H1 (cell line): Measurements from ENCODE around the gene OGT. TPM values are rescaled to one million over a fixed set of nuclear protein-coding genes. Genes with fewer than 3 reads are reported as not detected.

Source experiments
- CTCF ChIA-PET: fragments of 300-600 bp; sonication (Branson Sonifier 250); formaldehyde crosslinking; loops from one replicate; lab custom pipeline; 2021; ENCODE audit not compliant: partially characterized antibody; lab: Charles Lee
- POLR2A ChIA-PET: fragments of 300-600 bp; sonication (Branson Sonifier 250); formaldehyde crosslinking; loops from one replicate; lab custom pipeline; 2021; ENCODE audit warnings: inconsistent platforms; ENCODE audit not compliant: partially characterized antibody; lab: Charles Lee
- DNase-seq, 2 experiments: peaks; one replicate each; pipeline versions ENCODE4 v3.0.0 to v3.0.0-alpha.2; 2010 to 2022; ENCODE audit warnings: low spot score in 2 of 2, low read depth in 1 of 2, mixed read lengths in 1 of 2
- FAIRE-seq: peaks from 2 replicates; lab custom pipeline; 2011; peaks lifted over from hg19 to GRCh38; lab: Jason Lieb, UNC
- H2AFZ ChIP-seq: 2 replicates; pipeline ENCODE4 v1.8.1; 2012; ENCODE audit warnings: low read length, inconsistent platforms
- H2AK5ac ChIP-seq: 2 replicates; pipeline ENCODE4 v1.6.1; 2013; ENCODE audit warnings: low read depth, low read length
- H2BK120ac ChIP-seq: replicated peaks from 2 replicates; pipeline ENCODE3; 2013; ENCODE audit warnings: low read depth, low read length, inconsistent platforms
- H2BK12ac ChIP-seq: 2 replicates; pipeline ENCODE4 v1.6.1; 2013; ENCODE audit warnings: low read depth, low read length
- H2BK15ac ChIP-seq: 2 replicates; pipeline ENCODE4 v1.6.1; 2013; ENCODE audit warnings: low read length
- H2BK20ac ChIP-seq: 2 replicates; pipeline ENCODE4 v1.6.1; 2013; ENCODE audit warnings: low read length
- H2BK5ac ChIP-seq: 2 replicates; pipeline ENCODE4 v1.6.1; 2013; ENCODE audit warnings: low read depth, low read length
- H3K14ac ChIP-seq: 2 replicates; pipeline ENCODE4 v1.6.1; 2013; ENCODE audit warnings: inconsistent platforms; ENCODE audit not compliant: insufficient read length
- H3K18ac ChIP-seq: 2 replicates; pipeline ENCODE4 v1.6.1; 2013; ENCODE audit warnings: low read length; ENCODE audit errors: extremely low read depth
- H3K23ac ChIP-seq: 2 replicates; pipeline ENCODE4 v1.6.1; 2013; ENCODE audit warnings: inconsistent platforms; ENCODE audit not compliant: insufficient read length
- H3K23me2 ChIP-seq: 2 replicates; pipeline ENCODE4 v1.6.1; 2013; ENCODE audit warnings: low read depth, low read length
- H3K27ac ChIP-seq: 2 replicates; pipeline ENCODE4 v1.6.1; 2011; ENCODE audit warnings: low read depth, low read length, inconsistent platforms
- H3K27me3 ChIP-seq, 4 experiments: replicated peaks in 1 of 4; 1 replicate in 1 of 4; 2 replicates in 3 of 4; pipeline versions ENCODE4 v1.6.1 to v1.8.1; 2011 to 2013; ENCODE audit warnings: low read length in 3 of 4, mild to moderate bottlenecking in 3 of 4, inconsistent platforms in 2 of 4, mixed read lengths in 2 of 4, moderate library complexity in 1 of 4; ENCODE audit not compliant: control insufficient read depth in 3 of 4, insufficient read depth in 3 of 4; ENCODE audit errors: extremely low read depth in 1 of 4
- H3K36me3 ChIP-seq, 4 experiments: 2 replicates each; pipeline versions ENCODE4 v1.6.1 to v1.8.1; 2011 to 2013; ENCODE audit warnings: mild to moderate bottlenecking in 4 of 4, low read length in 3 of 4, moderate library complexity in 2 of 4, control low read depth in 1 of 4, inconsistent platforms in 1 of 4; ENCODE audit not compliant: insufficient read depth in 4 of 4, control insufficient read depth in 2 of 4
- H3K4ac ChIP-seq: replicated peaks from 2 replicates; pipeline ENCODE3; 2013; ENCODE audit warnings: low read length, low read depth, mixed read lengths, inconsistent platforms; ENCODE audit not compliant: insufficient read length
- H3K4me1 ChIP-seq, 4 experiments: replicated peaks in 1 of 4; 1 replicate in 1 of 4; 2 replicates in 3 of 4; pipeline versions ENCODE4 v1.6.1 to v1.8.1; 2011 to 2013; ENCODE audit warnings: low read length in 3 of 4, inconsistent platforms in 2 of 4, mixed read lengths in 1 of 4; ENCODE audit not compliant: insufficient read depth in 4 of 4, control insufficient read depth in 3 of 4
- H3K4me2 ChIP-seq, 2 experiments: 2 replicates each; pipeline versions ENCODE4 v1.6.1 to v1.8.1; 2011 to 2013; ENCODE audit warnings: low read depth in 2 of 2, low read length in 2 of 2, control low read depth in 1 of 2, inconsistent platforms in 1 of 2, mild to moderate bottlenecking in 1 of 2; ENCODE audit not compliant: insufficient read depth in 1 of 2
- H3K4me3 ChIP-seq, 4 experiments: fragments of 200-600, 300-600 bp in 1 of 4; sonication (generic), shearing (Covaris generic), sonication (Bioruptor Twin) in 1 of 4; 2 replicates each; pipeline versions ENCODE4 v1.5.1 to v1.8.1; 2011 to 2016; ENCODE audit warnings: low read length in 4 of 4, low read depth in 3 of 4, control low read depth in 2 of 4, inconsistent platforms in 2 of 4, mild to moderate bottlenecking in 2 of 4, mixed read lengths in 1 of 4, moderate library complexity in 1 of 4; ENCODE audit not compliant: insufficient read depth in 2 of 4; ENCODE audit errors: extremely low read depth in 1 of 4
- H3K56ac ChIP-seq: replicated peaks from 2 replicates; pipeline ENCODE3; 2013; ENCODE audit warnings: low read depth, mild to moderate bottlenecking, mixed read lengths, low read length, inconsistent platforms; ENCODE audit not compliant: insufficient read length
- H3K79me1 ChIP-seq: 2 replicates; pipeline ENCODE4 v1.6.1; 2013; ENCODE audit warnings: low read depth, low read length, control low read depth
- H3K79me2 ChIP-seq, 2 experiments: 2 replicates each; pipeline versions ENCODE4 v1.6.1 to v1.8.1; 2012 to 2013; ENCODE audit warnings: low read length in 2 of 2, mild to moderate bottlenecking in 2 of 2, inconsistent platforms in 1 of 2; ENCODE audit not compliant: insufficient read depth in 2 of 2, control insufficient read depth in 1 of 2
- H3K9ac ChIP-seq, 4 experiments: replicated peaks in 1 of 4; 1 replicate in 1 of 4; 2 replicates in 3 of 4; pipeline versions ENCODE4 v1.6.1 to v1.8.1; 2011 to 2013; ENCODE audit warnings: low read depth in 3 of 4, low read length in 3 of 4, control low read depth in 2 of 4, mild to moderate bottlenecking in 2 of 4, moderate library complexity in 2 of 4, inconsistent platforms in 1 of 4; ENCODE audit errors: extremely low read depth in 1 of 4
- H3K9me3 ChIP-seq, 2 experiments: 2 replicates each; pipeline versions ENCODE4 v1.6.1 to v1.8.1; 2012 to 2013; ENCODE audit warnings: mild to moderate bottlenecking in 2 of 2, moderate library complexity in 2 of 2, control low read depth in 1 of 2, inconsistent platforms in 1 of 2, low read depth in 1 of 2, low read length in 1 of 2, mixed read lengths in 1 of 2; ENCODE audit not compliant: insufficient read depth in 2 of 2
- H4K20me1 ChIP-seq, 2 experiments: replicated peaks in 1 of 2; 2 replicates each; pipeline versions ENCODE3 to v1.8.1; 2011 to 2013; ENCODE audit warnings: inconsistent platforms in 2 of 2, low read length in 2 of 2, mild to moderate bottlenecking in 1 of 2; ENCODE audit not compliant: insufficient read depth in 2 of 2, control insufficient read depth in 1 of 2
- H4K5ac ChIP-seq: 2 replicates; pipeline ENCODE4 v1.6.1; 2013; ENCODE audit warnings: low read length, low read depth, mixed read lengths, inconsistent platforms; ENCODE audit not compliant: insufficient read length
- H4K8ac ChIP-seq: 2 replicates; pipeline ENCODE4 v1.8.0; 2013; ENCODE audit warnings: mild to moderate bottlenecking, moderate library complexity, low read length, inconsistent platforms; ENCODE audit not compliant: insufficient read depth; ENCODE audit errors: extremely low read depth
- H4K91ac ChIP-seq: replicated peaks from 2 replicates; pipeline ENCODE3; 2013; ENCODE audit warnings: low read length, mixed read lengths, inconsistent platforms; ENCODE audit not compliant: insufficient read length
- BRCA1 ChIP-seq: IDR thresholded peaks from 2 replicates; pipeline ENCODE4 v1.6.1; 2012; ENCODE audit warnings: low read depth, low read length, improper control_type of control experiment
- CBX5 ChIP-seq: fragments of 300-800, 300-1000 bp; sonication (generic); IDR thresholded peaks from 2 replicates; pipeline ENCODE4 v1.7.1; 2016; ENCODE audit warnings: antibody characterized with exemption, low read length, low read depth
- HDAC6 ChIP-seq: IDR thresholded peaks from one replicate; pipeline ENCODE4 v1.7.1; 2012; ENCODE audit warnings: low read depth, mild to moderate bottlenecking, inconsistent platforms, low read length, moderate library complexity
- KDM4A ChIP-seq: IDR thresholded peaks from one replicate; pipeline ENCODE4 v1.7.1; 2012; ENCODE audit warnings: low read depth, mild to moderate bottlenecking, moderate library complexity, low read length, inconsistent platforms; ENCODE audit not compliant: severe bottlenecking
- RBBP5 ChIP-seq: IDR thresholded peaks from 2 replicates; pipeline ENCODE4 v1.7.1; 2012; ENCODE audit warnings: low read depth, mild to moderate bottlenecking, inconsistent platforms, low read length, moderate library complexity, borderline replicate concordance
- RFX5 ChIP-seq: IDR thresholded peaks from 2 replicates; pipeline ENCODE4 v1.6.1; 2011; ENCODE audit warnings: low read depth, low read length, improper control_type of control experiment, borderline replicate concordance
- SIRT6 ChIP-seq: IDR thresholded peaks from one replicate; pipeline ENCODE4 v1.7.1; 2012; ENCODE audit warnings: low read length, inconsistent platforms
- SIX5 ChIP-seq: IDR thresholded peaks from 2 replicates; pipeline ENCODE4 v1.6.1; 2011; ENCODE audit warnings: mild to moderate bottlenecking, low read depth, low read length
- TAF7 ChIP-seq: optimal IDR thresholded peaks from 2 replicates; pipeline ENCODE3; 2011; ENCODE audit warnings: low read depth, mild to moderate bottlenecking, inconsistent platforms, low read length, moderate library complexity, borderline replicate concordance
- TCF12 ChIP-seq: IDR thresholded peaks from 2 replicates; pipeline ENCODE4 v1.6.1; 2011; ENCODE audit warnings: low read depth, mild to moderate bottlenecking, low read length
- TEAD4 ChIP-seq: IDR thresholded peaks from 2 replicates; pipeline ENCODE4 v1.6.1; 2012; ENCODE audit warnings: low read depth, low read length, inconsistent platforms, mixed read lengths
- WGBS, 2 experiments: shearing (Covaris generic) in 1 of 2; methylation state at CpG; one replicate each; pipeline versions ENCODE4 v1.1.6 to v1.1.7; 2013 to 2015; ENCODE audit warnings: low lambda C conversion rate in 2 of 2, mixed read lengths in 2 of 2, inconsistent platforms in 1 of 2, low coverage in 1 of 2, missing lambda C conversion rate in 1 of 2; ENCODE audit not compliant: insufficient replicate concordance in 2 of 2, insufficient coverage in 1 of 2, insufficient read length in 1 of 2; ENCODE audit errors: extremely low coverage in 1 of 2, missing lambda C conversion rate in 1 of 2; 5-methylcytosine and 5-hydroxymethylcytosine counted together
- polyA plus RNA-seq, 7 experiments: library from polyadenylated mRNA; depleted of rRNA in 3 of 7; stranded (reverse) in 5 of 7; unstranded in 2 of 7; fragments of >200 nt in 5 of 7; fragments of 200-250 nt in 2 of 7; gene quantifications; 1 replicate in 5 of 7; 2 replicates in 1 of 7; 4 replicates in 1 of 7; pipeline versions ENCODE4 v1.2.1 to v1.2.3, GENCODE V29; 2011 to 2013; ENCODE audit warnings: missing spikeins in 2 of 7, mixed read lengths in 2 of 7
- total RNA-seq: library from RNA; stranded (reverse); fragmentation: NEBNext Ultra II Directional; extraction: Animal tissue kit (Norgen Biotek cat#: 25700); gene quantifications from 2 replicates; pipeline ENCODE4 v1.2.1, GENCODE V29; 2021
- TF ChIP-seq, protein P1 (sequence below): IDR thresholded peaks from 2 replicates; pipeline ENCODE4 v1.6.1; 2011; ENCODE audit warnings: low read depth, mild to moderate bottlenecking, low read length; ENCODE audit not compliant: insufficient read depth
- TF ChIP-seq, protein P2 (sequence below): IDR thresholded peaks from 2 replicates; pipeline ENCODE4 v1.6.1; 2012; ENCODE audit warnings: inconsistent platforms

OGT gene
- total and polyA plus RNA-seq, 2 of the 8 experiments (the other 6 are each of a cell fraction or from before 2014, with no cell fraction given), result 130 to 169 TPM

DNA sequence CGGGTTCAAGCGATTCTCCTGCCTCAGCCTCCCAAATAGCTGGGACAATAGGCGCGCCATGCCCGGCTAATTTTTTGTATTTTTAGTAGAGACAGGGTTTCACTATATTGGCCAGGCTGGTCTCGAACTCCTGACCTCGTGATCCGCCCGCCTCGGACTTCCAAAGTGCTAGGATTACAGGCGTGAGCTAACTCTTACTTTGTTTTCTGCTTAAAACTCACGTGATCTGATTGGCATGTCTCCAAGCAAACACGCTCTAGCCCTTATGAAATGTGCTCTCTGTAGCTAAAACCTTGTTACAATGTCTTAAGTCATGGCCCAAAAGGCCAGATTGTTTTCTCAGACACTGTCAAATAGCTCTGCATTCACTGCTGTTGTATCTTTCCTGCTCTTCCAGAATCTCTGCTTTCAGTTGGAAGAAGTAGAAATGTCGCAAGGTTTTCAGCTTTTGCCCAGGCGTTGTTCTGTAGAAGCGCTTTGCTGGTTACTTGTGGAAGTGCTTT lies 39.7 kb upstream of the OGT start:
- Histone ChIP-seq H3K79me1 (no peaks in the 10 kb centered on the region), H4K91ac (no peak overlapping the region), H2AK5ac (no peak overlapping the region), H3K18ac (no peak overlapping the region), H3K14ac (no peak overlapping the region)
- no peak for TF ChIP-seq SIX5
- TF ChIP-seq TAF7, result no peak
- no peak for TF ChIP-seq BRCA1
- no peak for TF ChIP-seq TEAD4
- TF ChIP-seq HDAC6, result no peak
- no peak for TF ChIP-seq TCF12
- TF ChIP-seq SIRT6, result no peak
- TF ChIP-seq CBX5, result no peak
- no peak for TF ChIP-seq KDM4A
- no peak for TF ChIP-seq RFX5
- no peak for TF ChIP-seq RBBP5
- TF ChIP-seq, protein P1, sequence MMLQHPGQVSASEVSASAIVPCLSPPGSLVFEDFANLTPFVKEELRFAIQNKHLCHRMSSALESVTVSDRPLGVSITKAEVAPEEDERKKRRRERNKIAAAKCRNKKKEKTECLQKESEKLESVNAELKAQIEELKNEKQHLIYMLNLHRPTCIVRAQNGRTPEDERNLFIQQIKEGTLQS, result no peak
- TF ChIP-seq, protein P2, sequence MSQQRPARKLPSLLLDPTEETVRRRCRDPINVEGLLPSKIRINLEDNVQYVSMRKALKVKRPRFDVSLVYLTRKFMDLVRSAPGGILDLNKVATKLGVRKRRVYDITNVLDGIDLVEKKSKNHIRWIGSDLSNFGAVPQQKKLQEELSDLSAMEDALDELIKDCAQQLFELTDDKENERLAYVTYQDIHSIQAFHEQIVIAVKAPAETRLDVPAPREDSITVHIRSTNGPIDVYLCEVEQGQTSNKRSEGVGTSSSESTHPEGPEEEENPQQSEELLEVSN, result no peak
- TF ChIP-seq, all 59 proteins: peak for 0
- ChIA-PET POLR2A (interaction anchor here (2.6 kb wide), 1 partner anchor 40 kb away, joined by 14 read pairs; the partner anchor contains the start of gene OGT), CTCF (no interaction called here)
- no peak overlapping the region for H3K4ac ChIP-seq
- H3K79me2 ChIP-seq, result no peaks in the 10 kb centered on the region
- no peak overlapping the region for H2BK15ac ChIP-seq
- no peak overlapping the region for H2BK5ac ChIP-seq
- H4K5ac ChIP-seq, result no peak overlapping the region
- no peak overlapping the region for H2BK20ac ChIP-seq
- no peak overlapping the region for H2AFZ ChIP-seq
- H3K23ac ChIP-seq, result no peak overlapping the region
- H4K20me1 ChIP-seq, result no peaks in the 10 kb centered on the region
- 91% methylated on average over 15 of the region's 16 CpGs; no CpG with 5 or more reads in 1 of the 2 experiments for WGBS, 2 experiments
- no peak overlapping the region for H3K56ac ChIP-seq
- H4K8ac ChIP-seq, result no peak overlapping the region
- H3K27ac ChIP-seq, result no peak overlapping the region
- no peaks in the 10 kb centered on the region for H3K4me1 ChIP-seq
- H3K36me3 ChIP-seq, result no peaks in the 10 kb centered on the region
- no peak overlapping the region for H3K4me3 ChIP-seq
- DNase-seq, result no peak
- no peaks in the 10 kb centered on the region for H3K23me2 ChIP-seq
- no peak for FAIRE-seq
- no peak overlapping the region for H3K4me2 ChIP-seq
- H3K9ac ChIP-seq, result no peak overlapping the region
- no peak overlapping the region for H2BK12ac ChIP-seq
- H3K9me3 ChIP-seq, result no peaks in the 10 kb centered on the region
- no peaks in the 10 kb centered on the region for H3K27me3 ChIP-seq
- H2BK120ac ChIP-seq, result no peak overlapping the region
